Activated CD4-positive, alpha-beta memory T cell treated with anti-CD3 and anti-CD28 coated beads for 36 hours (primary cell): Measurements from ENCODE around the gene SLC25A22. TPM values are rescaled to one million over a fixed set of nuclear protein-coding genes. Genes with fewer than 3 reads are reported as not detected.
A peak's percentile ranks its signal among the peaks of the same experiment; 100 is the strongest.

Source experiments
- CTCF ChIA-PET: fragments of 350-600 bp; sonication (Branson Sonifier 250); formaldehyde crosslinking; loops from one replicate; lab custom pipeline; 2021; ENCODE audit warnings: antibody characterized with exemption, inconsistent platforms; lab: Charles Lee
- POLR2A ChIA-PET: fragments of 350-600 bp; sonication (Branson Sonifier 250); formaldehyde crosslinking; loops from one replicate; lab custom pipeline; 2021; ENCODE audit warnings: antibody characterized with exemption; lab: Charles Lee
- DNase-seq: peaks from one replicate; pipeline ENCODE4 v3.0.0-alpha.2; 2020
- H3K27ac Mint-ChIP-seq: one replicate; pipeline ENCODE4 v1.8.0; 2021; ENCODE audit warnings: mixed read lengths
- H3K27me3 Mint-ChIP-seq: one replicate; pipeline ENCODE4 v1.8.0; 2021; ENCODE audit warnings: mixed read lengths
- H3K36me3 Mint-ChIP-seq: one replicate; pipeline ENCODE4 v1.8.0; 2021; ENCODE audit warnings: mixed read lengths
- H3K4me1 Mint-ChIP-seq: one replicate; pipeline ENCODE4 v1.8.0; 2021; ENCODE audit warnings: low read depth, mixed read lengths
- H3K4me3 Mint-ChIP-seq: one replicate; pipeline ENCODE4 v1.8.0; 2021; ENCODE audit warnings: mild to moderate bottlenecking, mixed read lengths
- H3K9me3 Mint-ChIP-seq: one replicate; pipeline ENCODE4 v1.8.0; 2021; ENCODE audit warnings: mixed read lengths
- intact Hi-C: fragments of 100-400 bp; cut with micrococcal nuclease; formaldehyde crosslinking; loops from one replicate; pipeline ENCODE4 v1.15.1; 2023
- total RNA-seq, 2 experiments: library from RNA; stranded (reverse); gene quantifications; one replicate each; pipeline ENCODE4 v1.2.3, GENCODE V29; 2021

The SLC25A22 gene
- total RNA-seq, 2 experiments from 2014 or later: 28.4 to 32.2 TPM

- Mint-ChIP-seq H3K4me1 (peaks cover 22% of the 10 kb centered on the region), H3K27ac (no peak overlapping the region), H3K4me3 (peak overlapping the region; percentile 85), H3K36me3 (peaks cover 5% of the 10 kb centered on the region), H3K9me3 (no peaks in the 10 kb centered on the region), H3K27me3 (peaks cover 4% of the 10 kb centered on the region)
- DNase-seq: no peak
- POLR2A ChIA-PET: interaction anchor here (0.7 to 1.2 kb wide), 4 partner anchors 9 to 30 kb away, joined by 3 to 5 read pairs (median 4); no protein-coding TSS in a partner anchor
- intact Hi-C loops: loop anchor here (5.0 kb wide), 1 partner anchor 87 kb away; the partner anchor contains the start of gene AP2A2
- CTCF ChIA-PET: no interaction called here
Measured at GRCh38 chr11:839875-840617, 42.0 kb upstream of the SLC25A22 start.

GRCh38 chr11:839280-839623, 41.2 kb upstream of the SLC25A22 start:
- intact Hi-C loops: no loop called here
- peaks cover 24% of the 10 kb centered on the region for H3K4me1 Mint-ChIP-seq
- no peaks in the 10 kb centered on the region for H3K9me3 Mint-ChIP-seq
- ChIA-PET CTCF (interaction anchor here (1.4 kb wide), 1 partner anchor 9 kb away, joined by 4 read pairs; no protein-coding TSS in a partner anchor), POLR2A (no interaction called here)
- DNase-seq: no peak
- no peak overlapping the region for H3K4me3 Mint-ChIP-seq
- no peak overlapping the region for H3K27ac Mint-ChIP-seq
- peaks cover 5% of the 10 kb centered on the region for H3K36me3 Mint-ChIP-seq
- H3K27me3 Mint-ChIP-seq: peaks cover 4% of the 10 kb centered on the region

GRCh38 chr11:838441-839279, 40.6 kb upstream of the SLC25A22 start:
- ChIA-PET POLR2A (no interaction called here), CTCF (interaction anchor here (1.4 kb wide), 1 partner anchor 10 kb away, joined by 4 read pairs; no protein-coding TSS in a partner anchor)
- Mint-ChIP-seq H3K9me3 (no peaks in the 10 kb centered on the region), H3K27ac (no peak overlapping the region), H3K36me3 (peaks cover 5% of the 10 kb centered on the region), H3K27me3 (peaks cover under 1% of the 10 kb centered on the region), H3K4me3 (no peak overlapping the region), H3K4me1 (peaks cover 27% of the 10 kb centered on the region)
- no peak for DNase-seq
- intact Hi-C loops: no loop called here

GRCh38 chr11:837990-838307, 39.9 kb upstream of the SLC25A22 start:
- ChIA-PET CTCF (interaction anchor here (1.4 kb wide), 1 partner anchor 10 kb away, joined by 4 read pairs; no protein-coding TSS in a partner anchor), POLR2A (no interaction called here)
- Mint-ChIP-seq H3K4me1 (peaks cover 23% of the 10 kb centered on the region), H3K27ac (no peak overlapping the region), H3K4me3 (no peak overlapping the region), H3K9me3 (no peaks in the 10 kb centered on the region), H3K27me3 (no peaks in the 10 kb centered on the region), H3K36me3 (peaks cover 5% of the 10 kb centered on the region)
- no peak for DNase-seq
- intact Hi-C loops: no loop called here

- intact Hi-C loops: no loop called here
- CTCF ChIA-PET: no interaction called here
- H3K4me1 Mint-ChIP-seq: peaks cover 23% of the 10 kb centered on the region
- no peak overlapping the region for H3K4me3 Mint-ChIP-seq
- H3K9me3 Mint-ChIP-seq: no peaks in the 10 kb centered on the region
- H3K36me3 Mint-ChIP-seq: peaks cover 5% of the 10 kb centered on the region
- no peak overlapping the region for H3K27ac Mint-ChIP-seq
- POLR2A ChIA-PET: interaction anchor here (1.5 kb wide), 1 partner anchor 11 kb away, joined by 4 read pairs; no protein-coding TSS in a partner anchor
- no peaks in the 10 kb centered on the region for H3K27me3 Mint-ChIP-seq
- no peak for DNase-seq
Measured at GRCh38 chr11:837189-837989, 39.3 kb upstream of the SLC25A22 start.

GRCh38 chr11:836700-837099, 38.6 kb upstream of the SLC25A22 start:
- intact Hi-C loops: no loop called here
- Mint-ChIP-seq H3K27ac (no peak overlapping the region), H3K27me3 (peaks cover 5% of the 10 kb centered on the region), H3K36me3 (peaks cover 5% of the 10 kb centered on the region), H3K4me3 (no peak overlapping the region), H3K4me1 (peaks cover 25% of the 10 kb centered on the region), H3K9me3 (no peaks in the 10 kb centered on the region)
- no peak for DNase-seq
- ChIA-PET CTCF (no interaction called here), POLR2A (interaction anchor here (1.5 kb wide), 1 partner anchor 10 kb away, joined by 4 read pairs; no protein-coding TSS in a partner anchor)

- H3K9me3 Mint-ChIP-seq: no peaks in the 10 kb centered on the region
- peaks cover 8% of the 10 kb centered on the region for H3K27me3 Mint-ChIP-seq
- intact Hi-C loops: no loop called here
- CTCF ChIA-PET: no interaction called here
- no peak for DNase-seq
- POLR2A ChIA-PET: interaction anchor here (1.5 kb wide), 1 partner anchor 10 kb away, joined by 4 read pairs; no protein-coding TSS in a partner anchor
- H3K36me3 Mint-ChIP-seq: peaks cover 5% of the 10 kb centered on the region
- H3K27ac Mint-ChIP-seq: no peak overlapping the region
- H3K4me3 Mint-ChIP-seq: no peak overlapping the region
- peaks cover 27% of the 10 kb centered on the region for H3K4me1 Mint-ChIP-seq
Measured at GRCh38 chr11:836274-836673, 38.2 kb upstream of the SLC25A22 start.

- H3K4me1 Mint-ChIP-seq: peaks cover 18% of the 10 kb centered on the region
- peaks cover 14% of the 10 kb centered on the region for H3K27me3 Mint-ChIP-seq
- H3K9me3 Mint-ChIP-seq: no peaks in the 10 kb centered on the region
- H3K27ac Mint-ChIP-seq: no peak overlapping the region
- ChIA-PET POLR2A (interaction anchor here (2.2 kb wide), 1 partner anchor 8 kb away, joined by 12 read pairs; the partner anchor contains the start of genes POLR2L and TSPAN4), CTCF (interaction anchor here (0.5 kb wide), 1 partner anchor 554 kb away, joined by 3 read pairs; no protein-coding TSS in a partner anchor)
- DNase-seq: no peak
- intact Hi-C loops: no loop called here
- H3K4me3 Mint-ChIP-seq: no peak overlapping the region
- H3K36me3 Mint-ChIP-seq: peaks cover 2% of the 10 kb centered on the region
Measured at GRCh38 chr11:834371-835316, 36.6 kb upstream of the SLC25A22 start.

GRCh38 chr11:833849-834311, 35.8 kb upstream of the SLC25A22 start:
- no peak for DNase-seq
- H3K4me3 Mint-ChIP-seq: peak overlapping the region; percentile 65
- CTCF ChIA-PET: no interaction called here
- H3K4me1 Mint-ChIP-seq: peaks cover 22% of the 10 kb centered on the region
- POLR2A ChIA-PET: interaction anchor here (1.7 to 2.2 kb wide), 2 partner anchors 9 to 14 kb away, joined by 7 to 12 read pairs; partner anchors contain the start of genes PNPLA2, POLR2L and TSPAN4
- intact Hi-C loops: no loop called here
- peaks cover 21% of the 10 kb centered on the region for H3K27me3 Mint-ChIP-seq
- H3K9me3 Mint-ChIP-seq: no peaks in the 10 kb centered on the region
- peaks cover 1% of the 10 kb centered on the region for H3K36me3 Mint-ChIP-seq
- no peak overlapping the region for H3K27ac Mint-ChIP-seq

GRCh38 chr11:833114-833791, 35.2 kb upstream of the SLC25A22 start:
- Mint-ChIP-seq H3K36me3 (no peaks in the 10 kb centered on the region), H3K4me3 (peak overlapping the region; percentile 65), H3K4me1 (peaks cover 24% of the 10 kb centered on the region), H3K27me3 (peaks cover 26% of the 10 kb centered on the region), H3K9me3 (no peaks in the 10 kb centered on the region), H3K27ac (no peak overlapping the region)
- ChIA-PET CTCF (interaction anchor here (1.2 kb wide), 2 partner anchors 10 to 14 kb away, joined by 3 to 5 read pairs; partner anchors contain the start of genes POLR2L and TSPAN4), POLR2A (interaction anchor here (1.7 to 2.2 kb wide), 2 partner anchors 10 to 14 kb away, joined by 7 to 12 read pairs; partner anchors contain the start of genes PNPLA2, POLR2L and TSPAN4)
- DNase-seq: peak; percentile 50
- intact Hi-C loops: no loop called here
